KMS-11 (cell line): Measurements from ENCODE around the gene PPP1R13B.

ENCODE experiments used
- H2AFZ ChIP-seq: fragments of 200-600 bp; sonication (generic); 2 replicates; pipeline ENCODE4 v1.6.1; 2016; ENCODE audit warnings: antibody characterized with exemption, mixed run types, low read depth
- H3K27ac ChIP-seq: fragments of 200-600 bp; sonication (generic); 2 replicates; pipeline ENCODE4 v1.6.1; 2016; ENCODE audit warnings: mild to moderate bottlenecking, mixed run types
- H3K27me3 ChIP-seq: fragments of 200-600 bp; sonication (generic); 2 replicates; pipeline ENCODE4 v1.6.1; 2017; ENCODE audit warnings: mild to moderate bottlenecking, low read depth, mixed run types, moderate library complexity; ENCODE audit not compliant: insufficient read depth
- H3K36me3 ChIP-seq: fragments of 200-600 bp; sonication (generic); 2 replicates; pipeline ENCODE4 v1.6.1; 2017; ENCODE audit warnings: mild to moderate bottlenecking, mixed run types; ENCODE audit not compliant: insufficient read depth
- H3K4me1 ChIP-seq: fragments of 200-600 bp; sonication (generic); 2 replicates; pipeline ENCODE4 v1.6.1; 2016; ENCODE audit warnings: mild to moderate bottlenecking, low read depth, mixed run types; ENCODE audit not compliant: poor library complexity, severe bottlenecking
- H3K4me2 ChIP-seq: fragments of 200-600 bp; sonication (generic); 2 replicates; pipeline ENCODE4 v1.7.0; 2016; ENCODE audit warnings: mild to moderate bottlenecking, mixed run types
- H3K4me3 ChIP-seq: fragments of 200-600 bp; sonication (generic); IDR thresholded peaks from 2 replicates; pipeline ENCODE4 v1.6.1; 2017; ENCODE audit warnings: low read depth, low read length, mixed read lengths; ENCODE audit not compliant: insufficient read depth
- H3K79me2 ChIP-seq: fragments of 200-600 bp; sonication (generic); 2 replicates; pipeline ENCODE4 v1.6.1; 2016; ENCODE audit warnings: low read depth, mixed run types; ENCODE audit not compliant: insufficient read depth
- H3K9ac ChIP-seq: fragments of 200-600 bp; sonication (generic); 2 replicates; pipeline ENCODE4 v1.6.1; 2016; ENCODE audit warnings: mild to moderate bottlenecking, mixed run types
- H4K20me1 ChIP-seq: fragments of 200-600 bp; sonication (generic); 2 replicates; pipeline ENCODE4 v1.6.1; 2016; ENCODE audit warnings: mild to moderate bottlenecking, mixed run types; ENCODE audit not compliant: insufficient read depth
- TF ChIP-seq, protein P1 (sequence below): fragments of 200-600 bp; sonication (generic); conservative IDR thresholded peaks from 2 replicates; pipeline ENCODE4 v1.6.1; 2017; ENCODE audit warnings: low read depth, mild to moderate bottlenecking, antibody characterized with exemption, low read length, moderate library complexity, mixed read lengths

Gene PPP1R13B

GRCh38 chr14:103749860-103750259, 97.5 kb downstream of the PPP1R13B start:
- H3K27ac ChIP-seq = no peak overlapping the region
- TF ChIP-seq, protein P1, sequence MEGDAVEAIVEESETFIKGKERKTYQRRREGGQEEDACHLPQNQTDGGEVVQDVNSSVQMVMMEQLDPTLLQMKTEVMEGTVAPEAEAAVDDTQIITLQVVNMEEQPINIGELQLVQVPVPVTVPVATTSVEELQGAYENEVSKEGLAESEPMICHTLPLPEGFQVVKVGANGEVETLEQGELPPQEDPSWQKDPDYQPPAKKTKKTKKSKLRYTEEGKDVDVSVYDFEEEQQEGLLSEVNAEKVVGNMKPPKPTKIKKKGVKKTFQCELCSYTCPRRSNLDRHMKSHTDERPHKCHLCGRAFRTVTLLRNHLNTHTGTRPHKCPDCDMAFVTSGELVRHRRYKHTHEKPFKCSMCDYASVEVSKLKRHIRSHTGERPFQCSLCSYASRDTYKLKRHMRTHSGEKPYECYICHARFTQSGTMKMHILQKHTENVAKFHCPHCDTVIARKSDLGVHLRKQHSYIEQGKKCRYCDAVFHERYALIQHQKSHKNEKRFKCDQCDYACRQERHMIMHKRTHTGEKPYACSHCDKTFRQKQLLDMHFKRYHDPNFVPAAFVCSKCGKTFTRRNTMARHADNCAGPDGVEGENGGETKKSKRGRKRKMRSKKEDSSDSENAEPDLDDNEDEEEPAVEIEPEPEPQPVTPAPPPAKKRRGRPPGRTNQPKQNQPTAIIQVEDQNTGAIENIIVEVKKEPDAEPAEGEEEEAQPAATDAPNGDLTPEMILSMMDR = no peak
- H2AFZ ChIP-seq = no peak overlapping the region

GRCh38 chr14:103749452-103749851, 97.9 kb downstream of the PPP1R13B start:
- TF ChIP-seq, protein P1 = no peak

More at GRCh38 chr14:103749860-103750259, 97.5 kb downstream of the PPP1R13B start:
- Histone ChIP-seq H3K9ac (no peak overlapping the region), H3K4me1 (peaks cover 12% of the 10 kb centered on the region), H3K4me3 (no peak overlapping the region), H3K27me3 (no peaks in the 10 kb centered on the region), H3K4me2 (no peak overlapping the region), H4K20me1 (no peaks in the 10 kb centered on the region), H3K79me2 (no peaks in the 10 kb centered on the region), H3K36me3 (no peaks in the 10 kb centered on the region)

GRCh38 chr14:103748534-103748857, 98.9 kb downstream of the PPP1R13B start:
- Histone ChIP-seq H2AFZ (peak overlapping the region; percentile 54; the same call in 1 of the 2 replicates), H3K4me2 (peak overlapping the region; percentile 25; the same call in 1 of the 2 replicates)

More at GRCh38 chr14:103749452-103749851, 97.9 kb downstream of the PPP1R13B start:
- no peak overlapping the region for H3K27ac ChIP-seq
- no peak overlapping the region for H2AFZ ChIP-seq
- H3K79me2 ChIP-seq = no peaks in the 10 kb centered on the region
- H3K9ac ChIP-seq = no peak overlapping the region
- H3K36me3 ChIP-seq = no peaks in the 10 kb centered on the region
- no peaks in the 10 kb centered on the region for H3K27me3 ChIP-seq
- no peaks in the 10 kb centered on the region for H4K20me1 ChIP-seq
- no peak overlapping the region for H3K4me2 ChIP-seq
- H3K4me3 ChIP-seq = no peak overlapping the region
- H3K4me1 ChIP-seq = peaks cover 12% of the 10 kb centered on the region

DNA sequence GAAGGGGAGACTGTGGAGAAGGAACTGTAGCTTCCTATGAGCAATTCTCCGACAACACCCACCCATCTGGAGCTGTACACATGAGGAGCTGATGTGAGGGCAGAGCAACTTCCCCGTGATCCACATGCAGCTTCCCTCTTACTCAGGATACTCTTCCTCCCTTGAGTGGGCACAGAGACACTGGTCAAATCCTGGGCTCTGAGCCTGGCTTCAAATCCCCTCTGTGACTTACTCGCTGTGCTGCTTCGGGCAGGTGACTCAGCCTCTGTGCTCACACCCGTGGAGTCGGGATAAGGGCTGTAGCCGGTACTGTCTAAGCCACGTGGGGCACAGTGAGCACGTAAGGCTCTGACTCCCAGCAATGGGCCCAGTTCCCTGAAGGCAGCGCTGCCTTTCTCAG, 100.7 kb downstream of the PPP1R13B start:
- TF ChIP-seq, protein P1 = no peak
- Histone ChIP-seq H2AFZ (no peak overlapping the region), H3K27me3 (no peaks in the 10 kb centered on the region), H3K4me2 (no peak overlapping the region), H3K4me1 (peaks cover 12% of the 10 kb centered on the region), H3K4me3 (no peak overlapping the region), H3K27ac (no peak overlapping the region), H3K9ac (no peak overlapping the region), H3K79me2 (no peaks in the 10 kb centered on the region), H4K20me1 (no peaks in the 10 kb centered on the region), H3K36me3 (no peaks in the 10 kb centered on the region)

More at GRCh38 chr14:103748534-103748857, 98.9 kb downstream of the PPP1R13B start:
- H3K4me3 ChIP-seq = no peak overlapping the region
- H3K27ac ChIP-seq = peak overlapping the region; percentile 46
- no peaks in the 10 kb centered on the region for H3K36me3 ChIP-seq
- H3K4me1 ChIP-seq = peaks cover 12% of the 10 kb centered on the region
- no peaks in the 10 kb centered on the region for H3K79me2 ChIP-seq
- no peaks in the 10 kb centered on the region for H4K20me1 ChIP-seq
- H3K9ac ChIP-seq = peak overlapping the region; percentile 39; the same call in 1 of the 2 replicates
- H3K27me3 ChIP-seq = no peaks in the 10 kb centered on the region
- TF ChIP-seq, protein P1 = no peak

DNA sequence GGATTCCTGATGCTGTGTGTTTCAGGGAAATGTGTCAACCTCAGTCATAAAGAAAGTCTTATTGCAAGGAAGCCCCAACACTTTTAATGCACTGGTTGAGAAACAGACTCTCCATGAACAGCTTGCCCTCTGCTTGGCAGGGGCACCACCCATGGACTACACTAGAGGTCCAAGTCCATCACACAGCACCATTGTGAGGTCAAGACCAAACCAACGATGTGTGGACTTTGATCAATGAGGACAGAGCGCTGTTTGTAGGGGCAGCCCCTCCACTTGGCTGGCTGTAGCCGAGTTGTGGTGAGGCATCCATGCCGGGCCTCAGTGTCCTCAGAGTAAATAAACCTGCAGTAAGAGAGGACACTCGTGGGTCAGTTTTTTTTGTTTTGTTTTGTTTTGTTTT, 102.0 kb downstream of the PPP1R13B start:
- Histone ChIP-seq H3K9ac (no peak overlapping the region), H3K4me2 (no peak overlapping the region), H3K27me3 (no peaks in the 10 kb centered on the region), H4K20me1 (no peaks in the 10 kb centered on the region), H3K79me2 (no peaks in the 10 kb centered on the region), H3K36me3 (no peaks in the 10 kb centered on the region), H3K4me1 (peaks cover 12% of the 10 kb centered on the region), H3K4me3 (no peak overlapping the region), H2AFZ (no peak overlapping the region), H3K27ac (no peak overlapping the region)
- TF ChIP-seq, protein P1 = no peak
